GM19023 (cell line): Measurements from ENCODE around the gene LSMEM2.
"Not testable (repeated sequence)": the region's sequence is repeated elsewhere in the genome, so short reads cannot be mapped to it uniquely, and the experiment has no call there.

Experiments
- ATAC-seq: cut with Tn5 transposase; IDR thresholded peaks from one replicate; pipeline ENCODE4 v1.9.1; 2021; ENCODE audit warnings: mild to moderate bottlenecking, moderate library complexity; ENCODE audit not compliant: unreplicated experiment

Gene LSMEM2

DNA sequence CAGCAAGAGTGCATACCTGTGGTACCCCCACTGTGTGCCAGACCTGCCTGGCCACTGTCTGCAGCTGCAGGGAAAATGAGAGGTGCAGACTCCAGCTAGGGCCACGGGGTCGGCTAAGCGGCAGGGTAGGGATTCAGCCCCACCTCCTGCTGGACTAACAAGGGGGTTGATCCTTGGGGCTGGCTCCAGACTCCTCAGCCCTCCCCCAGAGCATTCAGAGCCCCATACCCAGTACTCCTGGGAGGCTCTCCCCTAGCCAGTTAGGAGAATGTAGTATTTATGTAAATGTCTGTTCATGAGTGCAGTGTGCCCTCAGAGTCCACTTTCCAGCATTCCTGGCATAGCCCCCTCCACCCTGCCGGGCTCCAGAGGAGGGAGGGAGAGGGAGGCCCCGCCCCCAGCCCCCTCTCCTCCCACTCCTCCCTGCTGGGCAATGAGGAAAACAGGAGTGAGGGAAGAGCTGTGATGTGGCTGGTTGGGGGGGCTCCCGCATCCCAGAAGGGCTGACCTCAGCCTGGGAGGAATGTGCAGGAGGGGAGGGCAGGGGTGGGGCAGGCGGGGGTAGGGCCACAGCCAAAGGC lies 14.4 kb upstream of the LSMEM2 start:
- ATAC-seq = no peak

DNA sequence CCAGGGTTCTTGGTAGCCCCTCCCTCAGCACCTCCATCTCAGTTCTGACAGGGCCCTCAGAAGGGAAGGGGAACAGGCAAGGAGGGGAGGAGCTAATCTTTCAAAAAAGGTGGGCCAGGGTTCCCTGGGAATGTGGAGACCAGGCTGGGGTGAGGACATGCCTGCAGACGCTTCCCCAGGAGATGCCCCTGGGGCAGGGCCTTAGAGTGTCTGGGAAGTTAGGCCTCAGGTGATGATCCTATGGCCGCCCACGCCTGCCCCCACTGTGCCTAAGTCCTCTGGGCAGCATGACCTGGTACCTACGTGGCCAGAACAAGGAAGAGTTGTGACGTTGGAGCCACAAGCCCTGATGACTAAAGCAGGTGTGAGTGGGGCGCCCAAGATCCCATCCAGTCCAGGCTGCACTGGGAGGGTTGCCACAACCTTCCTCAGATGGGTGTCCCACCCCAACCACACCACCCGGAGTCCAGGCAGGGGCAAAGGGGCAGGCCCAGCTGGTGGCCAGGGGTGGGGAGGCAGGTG lies 13.9 kb upstream of the LSMEM2 start:
- ATAC-seq = no peak

DNA sequence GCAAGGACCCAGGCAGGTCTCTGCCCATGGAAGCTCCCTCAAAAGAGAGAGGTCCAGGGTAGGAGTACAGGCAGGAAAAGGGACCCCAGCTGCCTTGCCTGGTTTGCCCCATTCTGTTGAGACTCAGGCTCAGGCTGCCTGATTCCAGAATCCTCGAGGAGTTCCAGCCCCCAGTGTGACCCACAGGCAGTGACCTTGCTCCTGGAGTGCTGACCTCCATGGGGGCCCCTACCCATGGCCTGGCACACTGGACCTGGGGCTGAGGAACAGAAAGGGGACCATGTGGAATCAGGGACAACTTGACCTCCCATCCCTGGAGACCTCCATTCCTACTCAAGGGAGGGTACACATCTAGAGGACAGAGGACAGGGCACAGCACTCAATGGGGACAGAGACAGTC lies 13.3 kb upstream of the LSMEM2 start:
- no peak for ATAC-seq

DNA sequence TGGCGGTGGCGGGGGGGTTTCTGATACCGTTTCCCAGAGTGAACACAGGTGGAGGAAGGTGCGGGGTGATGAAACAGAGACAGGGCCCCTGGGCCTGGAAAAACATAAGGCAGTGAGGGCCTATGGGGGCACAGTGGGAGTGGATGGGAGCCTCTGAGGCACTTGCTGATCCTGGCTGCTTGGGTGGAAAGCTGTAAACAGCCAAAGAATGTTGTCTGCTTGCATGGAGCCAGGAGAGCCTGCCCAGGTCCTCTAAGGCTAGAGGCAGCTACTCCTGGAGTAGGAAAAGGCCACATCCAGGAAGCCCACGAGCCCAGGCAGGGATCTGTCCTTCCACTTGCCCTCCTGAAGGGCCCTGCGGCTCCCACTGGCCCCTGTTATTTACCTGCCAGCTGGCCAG lies 12.9 kb upstream of the LSMEM2 start:
- no peak for ATAC-seq

DNA sequence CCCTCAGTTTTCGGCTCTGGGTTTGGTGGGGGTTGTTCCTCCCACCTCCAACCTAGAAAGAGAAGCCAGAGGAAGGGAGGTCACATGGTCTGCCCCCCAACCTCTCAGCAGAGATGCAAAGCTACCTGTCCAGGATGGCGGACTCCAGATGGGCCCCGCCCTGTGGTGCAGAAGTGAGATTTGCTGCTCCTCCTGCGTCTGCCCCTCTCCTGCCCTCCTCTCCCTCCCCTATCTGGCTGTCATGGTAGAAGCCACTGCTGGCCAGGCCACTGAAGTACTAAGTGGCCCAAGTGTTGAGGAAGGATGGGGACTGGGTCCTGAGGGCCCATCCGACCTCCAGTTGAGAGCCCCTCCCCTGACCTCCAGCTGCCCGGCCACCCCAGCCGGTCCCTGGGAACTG lies 12.1 kb upstream of the LSMEM2 start:
- no peak for ATAC-seq

DNA sequence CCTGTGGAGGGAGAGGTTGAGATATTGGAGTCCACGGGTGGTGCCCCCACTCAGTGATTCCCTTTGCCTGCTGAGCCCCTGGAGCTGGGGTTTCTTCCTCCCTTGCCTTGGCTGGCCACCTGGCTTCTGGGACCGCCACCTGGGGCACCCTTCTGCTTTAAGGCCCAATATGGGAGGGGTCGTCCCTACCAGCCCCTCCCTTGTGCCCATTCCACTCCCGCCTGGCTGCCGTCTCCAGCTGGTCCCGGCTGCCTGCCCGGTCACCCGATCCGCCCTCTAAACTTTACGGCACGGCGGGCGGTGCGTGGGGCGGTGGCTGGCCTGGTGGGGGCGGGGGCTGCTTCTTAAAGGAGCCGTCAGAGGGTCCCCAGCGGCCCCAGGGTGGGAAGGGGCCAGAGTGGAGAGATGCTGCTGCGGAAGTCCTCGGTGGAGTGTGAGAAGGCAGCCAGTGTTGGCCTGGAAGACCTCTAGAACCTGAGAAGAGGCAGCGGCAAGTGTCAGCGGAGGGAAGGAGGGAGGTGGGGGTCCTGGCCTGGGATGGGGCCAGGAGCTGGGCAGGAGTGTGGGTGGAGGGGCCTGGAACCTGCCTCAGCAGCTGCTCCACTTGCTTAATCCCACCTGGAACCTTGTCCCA lies 11.5 kb upstream of the LSMEM2 start:
- ATAC-seq = no peak

DNA sequence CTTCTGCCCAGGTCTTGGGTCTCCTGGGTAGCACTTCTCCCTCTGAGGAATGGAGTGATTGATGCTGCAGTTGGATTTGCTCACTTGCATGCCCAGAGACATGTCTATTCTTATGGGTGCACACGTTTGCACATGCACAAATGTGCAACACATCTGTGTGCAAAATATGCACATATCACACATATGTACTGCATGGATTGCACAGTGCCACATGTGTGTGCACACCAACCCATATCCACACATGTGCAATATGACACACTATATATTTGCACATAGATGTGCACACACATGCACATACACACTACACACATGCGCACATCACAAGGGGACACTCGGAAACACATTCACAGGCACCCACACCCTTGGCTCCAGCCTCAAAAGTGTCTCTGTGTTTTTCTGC lies 10.6 kb upstream of the LSMEM2 start:
- no peak for ATAC-seq

DNA sequence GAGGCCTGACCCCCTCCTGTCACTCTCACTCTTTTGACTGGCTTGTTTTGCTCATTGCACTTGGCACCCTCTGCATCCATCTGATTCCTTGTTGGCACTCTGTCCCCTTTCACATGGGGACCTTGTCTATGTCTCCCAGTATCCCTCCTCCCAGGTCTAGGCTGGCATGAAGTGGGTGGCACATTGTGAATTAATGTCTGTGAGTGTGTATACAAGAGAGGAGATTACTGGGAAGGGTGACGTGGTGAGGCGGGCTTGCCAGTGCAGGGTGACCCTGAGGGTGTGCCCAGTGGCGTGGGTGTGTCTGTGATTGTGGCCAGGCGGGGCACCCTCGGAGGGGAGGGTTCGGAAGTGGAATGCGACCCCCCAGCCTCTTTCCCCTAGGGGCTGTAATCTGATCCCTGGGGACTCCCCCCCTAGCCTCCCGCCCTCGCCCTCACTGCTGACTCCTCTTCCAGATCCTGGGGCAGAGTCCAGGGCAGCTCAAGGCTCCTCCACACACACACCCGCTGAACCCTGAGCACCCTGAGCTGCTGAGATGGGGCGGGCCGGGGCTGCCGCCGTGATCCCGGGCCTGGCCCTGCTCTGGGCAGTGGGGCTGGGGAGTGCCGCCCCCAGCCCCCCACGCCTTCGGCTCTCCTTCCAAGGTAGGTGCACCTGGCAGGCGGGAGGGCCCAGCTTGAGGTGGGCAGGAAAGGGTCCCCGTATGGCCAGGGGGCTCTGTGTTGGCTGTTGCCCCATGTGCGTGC lies 10.0 kb upstream of the LSMEM2 start, which contains the start of gene SEMA3B:
TSS of gene SEMA3B (plus strand) at position 445 of the 749 bp plus-strand sequence. CDS start at position 539, 94 bp downstream.
- no peak for ATAC-seq

DNA sequence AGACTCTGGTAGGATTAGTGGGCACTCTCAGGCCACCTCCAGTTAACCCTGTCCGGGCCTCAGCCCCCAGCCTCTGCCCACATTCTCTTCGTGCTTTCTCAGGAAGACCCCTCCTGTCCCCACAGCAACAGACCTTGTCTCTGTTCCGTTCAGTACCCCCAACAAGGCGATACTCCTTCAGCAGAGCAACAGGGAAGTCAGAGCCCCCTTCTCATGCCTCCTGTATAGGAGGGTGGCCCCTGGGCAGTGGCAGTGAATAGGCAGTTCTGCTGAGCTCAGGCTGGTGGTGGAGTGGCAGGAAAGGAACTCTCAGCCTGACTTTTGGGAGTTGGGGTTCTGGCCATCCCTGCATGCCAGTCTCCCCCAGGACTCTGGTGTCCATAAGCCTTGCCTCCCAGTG lies 9.4 kb upstream of the LSMEM2 start:
- no peak for ATAC-seq

DNA sequence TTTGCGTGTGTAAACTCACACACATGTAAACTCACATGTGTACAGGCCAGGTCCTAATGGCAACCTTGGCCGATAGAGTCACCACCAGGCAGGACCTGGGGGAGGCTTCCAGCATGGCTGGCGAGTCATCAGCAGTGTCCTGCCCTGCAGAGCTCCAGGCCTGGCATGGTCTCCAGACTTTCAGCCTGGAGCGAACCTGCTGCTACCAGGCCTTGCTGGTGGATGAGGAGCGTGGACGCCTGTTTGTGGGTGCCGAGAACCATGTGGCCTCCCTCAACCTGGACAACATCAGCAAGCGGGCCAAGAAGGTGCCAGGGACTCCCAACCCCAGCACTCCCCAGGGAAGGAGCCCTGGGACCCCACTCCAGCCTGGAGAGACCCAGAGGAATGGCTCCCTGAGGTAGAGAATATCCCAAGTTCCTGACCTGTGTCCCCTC lies 8.9 kb upstream of the LSMEM2 start:
- ATAC-seq = no peak

DNA sequence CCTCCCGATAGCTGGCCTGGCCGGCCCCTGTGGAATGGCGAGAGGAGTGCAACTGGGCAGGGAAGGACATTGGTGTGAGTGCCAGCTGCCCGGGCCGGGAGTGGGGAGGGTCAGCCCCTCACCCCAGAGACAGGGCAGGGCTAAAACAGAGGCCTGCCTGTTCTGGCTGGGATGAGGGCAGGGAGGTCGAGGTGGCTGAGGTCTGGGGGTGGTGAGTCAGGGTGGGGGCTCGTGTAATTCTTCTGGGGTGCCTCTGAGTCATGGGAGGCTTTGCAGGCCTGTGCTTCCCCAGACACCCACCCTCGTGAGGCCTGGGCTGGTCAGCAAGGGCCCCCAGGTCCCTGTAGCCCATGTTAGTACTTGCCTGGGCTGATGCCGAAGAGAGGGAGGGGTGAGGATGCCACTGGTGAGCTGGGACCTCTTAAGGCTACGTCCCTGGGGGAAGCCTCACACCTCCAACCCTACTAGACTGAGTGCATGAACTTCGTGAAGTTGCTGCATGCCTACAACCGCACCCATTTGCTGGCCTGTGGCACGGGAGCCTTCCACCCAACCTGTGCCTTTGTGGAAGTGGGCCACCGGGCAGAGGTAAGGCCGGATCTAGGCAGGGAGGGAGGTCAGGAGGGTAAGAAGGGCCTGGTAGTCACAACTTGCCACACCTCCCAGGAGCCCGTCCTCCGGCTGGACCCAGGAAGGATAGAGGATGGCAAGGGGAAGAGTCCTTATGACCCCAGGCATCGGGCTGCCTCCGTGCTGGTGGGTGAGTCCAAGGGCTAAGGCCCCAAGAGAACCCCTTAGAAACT lies 8.3 kb upstream of the LSMEM2 start:
- ATAC-seq = no peak

DNA sequence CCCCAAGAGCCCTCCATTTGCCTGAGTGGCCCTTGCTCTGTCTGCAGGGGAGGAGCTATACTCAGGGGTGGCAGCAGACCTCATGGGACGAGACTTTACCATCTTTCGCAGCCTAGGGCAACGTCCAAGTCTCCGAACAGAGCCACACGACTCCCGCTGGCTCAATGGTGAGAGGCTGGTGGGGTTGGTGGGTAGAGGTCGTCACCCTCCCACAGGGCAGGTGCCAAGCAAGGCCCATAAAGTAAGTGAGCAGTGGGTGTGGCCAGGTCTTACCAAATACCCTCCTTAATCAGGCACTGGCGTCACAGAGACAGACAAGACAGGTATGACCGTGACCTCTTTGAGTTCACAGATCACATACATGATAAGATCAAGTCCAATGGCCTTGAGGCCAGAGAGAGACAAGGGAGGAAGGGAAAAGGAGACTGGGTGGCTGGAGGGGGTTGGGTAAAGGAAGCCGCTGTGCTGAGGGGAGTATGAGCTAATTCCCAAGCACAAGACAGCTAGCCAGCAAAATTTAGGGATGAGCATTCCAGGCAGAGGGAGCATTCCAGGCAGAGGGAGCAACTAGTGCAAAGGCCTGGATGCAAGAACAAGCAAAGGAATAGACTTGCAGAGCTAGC lies 7.5 kb upstream of the LSMEM2 start:
- ATAC-seq = no peak

DNA sequence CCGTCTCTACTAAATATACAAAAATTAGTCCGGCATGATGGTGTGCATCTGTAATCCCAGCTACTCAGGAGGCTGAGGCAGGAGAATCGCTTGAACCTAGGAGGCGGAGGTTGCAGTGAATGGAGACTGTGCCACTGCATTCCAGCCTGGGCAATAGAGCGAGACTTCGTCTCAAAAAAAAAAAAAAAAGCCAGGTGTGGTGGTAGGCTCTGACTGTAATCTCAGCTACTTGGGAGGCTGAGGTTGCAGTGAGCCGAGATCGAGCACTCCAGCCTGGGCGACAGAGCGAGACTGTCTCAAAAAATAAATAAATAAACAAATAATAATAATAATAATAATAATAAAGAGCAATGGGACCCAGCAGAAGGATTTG lies 6.4 kb upstream of the LSMEM2 start:
- not testable (repeated sequence) for ATAC-seq

DNA sequence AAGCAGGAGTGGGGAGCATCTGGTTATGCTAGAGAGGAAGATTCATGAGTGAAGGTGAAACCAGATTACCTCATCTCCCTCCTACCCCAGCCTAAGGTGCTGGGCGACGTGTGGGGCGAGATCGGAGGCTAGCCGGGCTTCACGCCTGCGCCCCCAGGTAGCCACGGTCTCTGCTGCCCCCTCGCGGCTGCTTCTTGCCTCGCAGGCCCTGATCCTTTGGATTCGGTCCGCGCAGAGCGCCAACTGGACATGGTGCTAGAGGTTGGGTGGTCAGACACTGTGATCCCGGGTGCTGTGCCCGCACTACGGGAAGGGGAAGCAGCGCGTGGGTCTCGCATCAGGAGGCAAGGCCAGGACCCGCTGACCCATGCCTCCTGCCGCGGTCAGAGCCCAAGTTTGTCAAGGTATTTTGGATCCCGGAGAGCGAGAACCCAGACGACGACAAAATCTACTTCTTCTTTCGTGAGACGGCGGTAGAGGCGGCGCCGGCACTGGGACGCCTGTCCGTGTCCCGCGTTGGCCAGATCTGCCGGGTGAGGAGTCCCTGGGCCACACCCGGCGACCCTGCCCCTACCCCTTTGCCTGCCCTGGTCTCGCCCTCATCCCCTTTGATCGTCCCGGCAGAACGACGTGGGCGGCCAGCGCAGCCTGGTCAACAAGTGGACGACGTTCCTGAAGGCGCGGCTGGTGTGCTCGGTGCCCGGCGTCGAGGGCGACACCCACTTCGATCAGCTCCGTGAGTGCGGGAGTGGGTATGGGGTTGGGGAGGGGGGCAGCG lies 5.8 kb upstream of the LSMEM2 start:
- peak; percentile 85 for ATAC-seq

DNA sequence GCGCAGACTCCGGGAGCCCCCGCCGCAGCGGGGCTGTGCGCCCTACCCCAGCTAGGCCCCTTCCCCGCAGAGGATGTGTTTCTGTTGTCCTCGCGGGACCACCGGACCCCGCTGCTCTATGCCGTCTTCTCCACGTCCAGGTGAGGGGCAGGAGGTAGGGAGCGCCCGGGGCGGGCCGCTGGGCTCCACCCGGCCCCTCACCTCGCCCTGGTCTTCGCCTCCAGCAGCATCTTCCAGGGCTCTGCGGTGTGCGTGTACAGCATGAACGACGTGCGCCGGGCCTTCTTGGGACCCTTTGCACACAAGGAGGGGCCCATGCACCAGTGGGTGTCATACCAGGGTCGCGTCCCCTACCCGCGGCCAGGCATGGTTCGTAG lies 5.2 kb upstream of the LSMEM2 start:
- ATAC-seq = no peak

DNA sequence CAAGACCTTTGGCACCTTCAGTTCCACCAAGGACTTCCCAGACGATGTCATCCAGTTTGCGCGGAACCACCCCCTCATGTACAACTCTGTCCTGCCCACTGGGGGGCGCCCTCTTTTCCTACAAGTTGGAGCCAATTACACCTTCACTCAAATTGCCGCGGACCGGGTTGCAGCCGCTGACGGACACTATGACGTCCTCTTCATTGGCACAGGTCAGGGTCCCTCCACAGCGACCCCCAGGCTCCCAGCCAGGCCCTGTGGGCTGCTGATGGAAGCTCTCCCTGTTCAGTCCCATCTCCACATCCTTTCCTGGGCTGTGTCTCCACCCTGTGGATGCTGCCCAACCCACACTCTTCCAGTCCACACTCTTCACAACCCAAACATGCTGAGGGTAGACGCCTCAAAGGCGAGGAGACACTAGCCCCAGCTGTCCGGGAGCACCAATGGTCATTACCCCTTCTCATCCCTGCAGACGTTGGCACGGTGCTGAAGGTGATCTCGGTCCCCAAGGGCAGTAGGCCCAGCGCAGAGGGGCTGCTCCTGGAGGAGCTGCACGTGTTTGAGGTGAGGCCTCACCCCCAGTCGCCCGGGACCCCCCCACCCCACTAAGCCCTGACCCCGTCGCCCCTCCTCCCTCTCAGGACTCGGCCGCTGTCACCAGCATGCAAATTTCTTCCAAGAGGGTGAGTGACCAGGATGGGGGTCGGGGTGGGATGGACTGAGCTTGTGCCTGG lies 4.3 kb upstream of the LSMEM2 start:
- no peak for ATAC-seq

DNA sequence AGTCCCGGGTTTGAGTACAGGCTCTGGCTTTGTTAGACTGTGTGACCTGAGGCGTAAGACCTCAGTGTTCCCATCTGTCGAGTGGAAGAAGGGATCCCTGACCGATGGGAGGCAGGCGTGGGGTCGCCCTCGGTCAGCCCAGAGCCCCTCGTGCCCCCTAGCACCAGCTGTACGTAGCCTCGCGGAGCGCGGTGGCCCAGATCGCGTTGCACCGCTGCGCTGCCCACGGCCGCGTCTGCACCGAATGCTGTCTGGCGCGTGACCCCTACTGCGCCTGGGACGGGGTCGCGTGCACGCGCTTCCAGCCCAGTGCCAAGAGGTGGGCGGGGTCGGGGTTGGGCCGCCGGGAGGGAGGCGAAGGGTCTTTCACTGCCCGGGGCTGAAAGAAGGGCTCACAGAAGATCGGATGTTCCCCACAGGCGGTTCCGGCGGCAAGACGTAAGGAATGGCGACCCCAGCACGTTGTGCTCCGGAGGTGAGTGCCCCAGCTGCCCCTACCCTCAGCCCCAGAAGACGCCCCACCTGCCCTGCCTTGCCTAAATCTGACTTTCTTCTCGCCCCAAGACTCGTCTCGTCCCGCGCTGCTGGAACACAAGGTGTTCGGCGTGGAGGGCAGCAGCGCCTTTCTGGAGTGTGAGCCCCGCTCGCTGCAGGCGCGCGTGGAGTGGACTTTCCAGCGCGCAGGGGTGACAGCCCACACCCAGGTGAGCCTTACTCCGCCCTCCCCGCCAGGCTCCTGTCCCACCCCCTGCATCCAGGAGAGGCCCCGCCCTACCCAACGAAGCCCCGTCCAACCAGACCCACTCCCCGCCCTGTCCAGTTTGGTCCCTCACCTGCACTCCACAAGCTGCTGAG lies 3.5 kb upstream of the LSMEM2 start:
- no peak for ATAC-seq

DNA sequence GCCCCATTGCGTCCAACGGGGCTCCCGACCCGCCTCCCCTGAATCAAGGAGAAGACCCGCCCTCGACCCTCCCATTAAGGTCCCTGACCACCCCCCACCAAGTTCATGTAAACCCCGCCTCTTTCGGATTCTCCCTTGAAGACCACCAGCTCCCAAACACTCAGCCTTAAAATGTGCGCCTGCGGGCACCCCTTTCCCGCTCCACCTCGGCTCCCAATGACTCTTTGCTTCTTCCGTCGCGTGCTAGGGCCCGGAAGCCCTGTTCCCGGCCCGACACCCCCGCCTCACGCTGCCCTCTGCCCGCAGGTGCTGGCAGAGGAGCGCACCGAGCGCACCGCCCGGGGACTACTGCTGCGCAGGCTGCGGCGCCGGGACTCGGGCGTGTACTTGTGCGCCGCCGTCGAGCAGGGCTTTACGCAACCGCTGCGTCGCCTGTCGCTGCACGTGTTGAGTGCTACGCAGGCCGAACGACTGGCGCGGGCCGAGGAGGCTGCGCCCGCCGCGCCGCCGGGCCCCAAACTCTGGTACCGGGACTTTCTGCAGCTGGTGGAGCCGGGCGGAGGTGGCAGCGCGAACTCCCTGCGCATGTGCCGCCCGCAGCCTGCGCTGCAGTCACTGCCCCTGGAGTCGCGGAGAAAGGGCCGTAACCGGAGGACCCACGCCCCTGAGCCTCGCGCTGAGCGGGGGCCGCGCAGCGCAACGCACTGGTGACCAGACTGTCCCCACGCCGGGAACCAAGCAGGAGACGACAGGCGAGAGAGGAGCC lies 2.7 kb upstream of the LSMEM2 start:
- ATAC-seq = no peak
